Nephron (organoid): ENCODE data around the gene PCDHGA12.
"Not testable (repeated sequence)": the region's sequence is repeated elsewhere in the genome, so short reads cannot be mapped to it uniquely, and the experiment has no call there.

ENCODE experiments used
- H3K27ac Mint-ChIP-seq, 3 experiments: 2 replicates each; pipeline ENCODE4 v1.8.0; 2020; ENCODE audit warnings: mixed read lengths in 3 of 3, mild to moderate bottlenecking in 2 of 3, moderate library complexity in 1 of 3
- H3K27me3 Mint-ChIP-seq: 2 replicates; pipeline ENCODE4 v1.8.0; 2021; ENCODE audit warnings: low read depth, mild to moderate bottlenecking, moderate library complexity, mixed read lengths
- H3K36me3 Mint-ChIP-seq: 2 replicates; pipeline ENCODE4 v1.8.0; 2020; ENCODE audit warnings: low read depth, mixed read lengths
- H3K4me1 Mint-ChIP-seq: 2 replicates; pipeline ENCODE4 v1.8.0; 2020; ENCODE audit warnings: mixed read lengths
- H3K4me3 Mint-ChIP-seq, 3 experiments: 2 replicates each; pipeline ENCODE4 v1.8.0; 2020; ENCODE audit warnings: mild to moderate bottlenecking in 3 of 3, mixed read lengths in 3 of 3, moderate library complexity in 2 of 3
- H3K9me3 Mint-ChIP-seq: 2 replicates; pipeline ENCODE4 v1.8.0; 2020; ENCODE audit warnings: mixed read lengths
- CTCF ChIP-seq, 3 experiments: fragments of 200-600 bp; sonication (generic); IDR thresholded peaks; one replicate each; pipeline ENCODE4 v1.5.0; 2021; ENCODE audit warnings: antibody characterized with exemption in 3 of 3; ENCODE audit not compliant: unreplicated experiment in 3 of 3

PCDHGA12 gene

GRCh38 chr5:141430332-141431113 lies at the start of gene PCDHGA12:
Gene PCDHGA12, plus strand, starts transcription at chr5:141430507. Its CDS starts 253 bp downstream, at chr5:141430760.
- Mint-ChIP-seq H3K36me3 (peaks cover 99% of the 10 kb centered on the region), H3K4me3 (no peak within 1 kb of the TSS), H3K9me3 (peaks cover 79% of the 10 kb centered on the region), H3K4me1 (no peaks in the 10 kb centered on the region), H3K27me3 (peaks cover 8% of the 10 kb centered on the region), H3K27ac (no peak within 1 kb of the TSS)
- TF ChIP-seq CTCF (IDR thresholded peaks at IDR 0.05; ENCODE audit: unreplicated experiment in 3 of 3): no peak

- H3K9me3 Mint-ChIP-seq: peaks cover 71% of the 10 kb centered on the region
- peaks cover 7% of the 10 kb centered on the region for H3K36me3 Mint-ChIP-seq
- no peak within 1 kb of the TSS for H3K4me3 Mint-ChIP-seq
- TF ChIP-seq CTCF (IDR thresholded peaks at IDR 0.05; ENCODE audit: unreplicated experiment in 3 of 3): no peak
- no peaks in the 10 kb centered on the region for H3K4me1 Mint-ChIP-seq
- no peaks in the 10 kb centered on the region for H3K27me3 Mint-ChIP-seq
- H3K27ac Mint-ChIP-seq: no peak within 1 kb of the TSS
Measured at GRCh38 chr5:141382469-141383294, 47.6 kb upstream of the PCDHGA12 start, which contains the start of gene PCDHGA7. Gene PCDHGA7, plus strand, starts transcription at chr5:141382742. Its CDS starts 158 bp downstream, at chr5:141382900.

- Mint-ChIP-seq H3K27ac (no peak overlapping the region), H3K4me1 (no peaks in the 10 kb centered on the region), H3K4me3 (no peak overlapping the region), H3K36me3 (peaks cover 9% of the 10 kb centered on the region), H3K9me3 (peaks cover 73% of the 10 kb centered on the region), H3K27me3 (no peaks in the 10 kb centered on the region)
- no peak for TF ChIP-seq CTCF (IDR thresholded peaks at IDR 0.05; ENCODE audit: unreplicated experiment in 3 of 3)
Measured at GRCh38 chr5:141383345-141383744, 47.0 kb upstream of the PCDHGA12 start.

GRCh38 chr5:141384471-141385267 lies 45.6 kb upstream of the PCDHGA12 start:
- Mint-ChIP-seq H3K4me3 (no peak overlapping the region), H3K27me3 (no peaks in the 10 kb centered on the region), H3K27ac (no peak overlapping the region), H3K36me3 (peaks cover 18% of the 10 kb centered on the region), H3K4me1 (no peaks in the 10 kb centered on the region), H3K9me3 (peaks cover 74% of the 10 kb centered on the region)
- no peak for TF ChIP-seq CTCF (IDR thresholded peaks at IDR 0.05; ENCODE audit: unreplicated experiment in 3 of 3)

GRCh38 chr5:141387557-141388311 lies 42.6 kb upstream of the PCDHGA12 start, which contains the start of gene PCDHGB4:
Gene PCDHGB4, plus strand, starts transcription at chr5:141387698. Its CDS starts 187 bp downstream, at chr5:141387885.
- H3K36me3 Mint-ChIP-seq: peaks cover 38% of the 10 kb centered on the region
- not testable (repeated sequence) for H3K27me3 Mint-ChIP-seq, H3K4me1 Mint-ChIP-seq
- peak within 1 kb of the TSS; percentile 65 to 82 (median 78) for H3K4me3 Mint-ChIP-seq
- peak; percentile 10 to 41 (median 25) for TF ChIP-seq CTCF (IDR thresholded peaks at IDR 0.05; ENCODE audit: unreplicated experiment in 3 of 3)
- H3K9me3 Mint-ChIP-seq: peaks cover 74% of the 10 kb centered on the region
- peak within 1 kb of the TSS in 1 of 3 experiments; percentile 58 for H3K27ac Mint-ChIP-seq
